ENCODE results near the gene ASB3.

- TF ChIP-seq, protein P1, sequence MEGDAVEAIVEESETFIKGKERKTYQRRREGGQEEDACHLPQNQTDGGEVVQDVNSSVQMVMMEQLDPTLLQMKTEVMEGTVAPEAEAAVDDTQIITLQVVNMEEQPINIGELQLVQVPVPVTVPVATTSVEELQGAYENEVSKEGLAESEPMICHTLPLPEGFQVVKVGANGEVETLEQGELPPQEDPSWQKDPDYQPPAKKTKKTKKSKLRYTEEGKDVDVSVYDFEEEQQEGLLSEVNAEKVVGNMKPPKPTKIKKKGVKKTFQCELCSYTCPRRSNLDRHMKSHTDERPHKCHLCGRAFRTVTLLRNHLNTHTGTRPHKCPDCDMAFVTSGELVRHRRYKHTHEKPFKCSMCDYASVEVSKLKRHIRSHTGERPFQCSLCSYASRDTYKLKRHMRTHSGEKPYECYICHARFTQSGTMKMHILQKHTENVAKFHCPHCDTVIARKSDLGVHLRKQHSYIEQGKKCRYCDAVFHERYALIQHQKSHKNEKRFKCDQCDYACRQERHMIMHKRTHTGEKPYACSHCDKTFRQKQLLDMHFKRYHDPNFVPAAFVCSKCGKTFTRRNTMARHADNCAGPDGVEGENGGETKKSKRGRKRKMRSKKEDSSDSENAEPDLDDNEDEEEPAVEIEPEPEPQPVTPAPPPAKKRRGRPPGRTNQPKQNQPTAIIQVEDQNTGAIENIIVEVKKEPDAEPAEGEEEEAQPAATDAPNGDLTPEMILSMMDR (IDR thresholded peaks at IDR 0.05), result no peak
- no peak for TF ChIP-seq POLR2A (IDR thresholded peaks at IDR 0.05)
Observed at GRCh38 chr2:53787614-53788289, 999 bp upstream of the ASB3 start.
